GM18498 (cell line): ENCODE data around the gene DHX29.

Source experiments
- ATAC-seq: cut with Tn5 transposase; IDR thresholded peaks from one replicate; pipeline ENCODE4 v1.9.1; 2021; ENCODE audit warnings: mild to moderate bottlenecking, moderate library complexity; ENCODE audit not compliant: unreplicated experiment

Gene DHX29

GRCh38 chr5:55218967-55219366 is 88.5 kb downstream of the DHX29 start:
- ATAC-seq = no peak

DNA sequence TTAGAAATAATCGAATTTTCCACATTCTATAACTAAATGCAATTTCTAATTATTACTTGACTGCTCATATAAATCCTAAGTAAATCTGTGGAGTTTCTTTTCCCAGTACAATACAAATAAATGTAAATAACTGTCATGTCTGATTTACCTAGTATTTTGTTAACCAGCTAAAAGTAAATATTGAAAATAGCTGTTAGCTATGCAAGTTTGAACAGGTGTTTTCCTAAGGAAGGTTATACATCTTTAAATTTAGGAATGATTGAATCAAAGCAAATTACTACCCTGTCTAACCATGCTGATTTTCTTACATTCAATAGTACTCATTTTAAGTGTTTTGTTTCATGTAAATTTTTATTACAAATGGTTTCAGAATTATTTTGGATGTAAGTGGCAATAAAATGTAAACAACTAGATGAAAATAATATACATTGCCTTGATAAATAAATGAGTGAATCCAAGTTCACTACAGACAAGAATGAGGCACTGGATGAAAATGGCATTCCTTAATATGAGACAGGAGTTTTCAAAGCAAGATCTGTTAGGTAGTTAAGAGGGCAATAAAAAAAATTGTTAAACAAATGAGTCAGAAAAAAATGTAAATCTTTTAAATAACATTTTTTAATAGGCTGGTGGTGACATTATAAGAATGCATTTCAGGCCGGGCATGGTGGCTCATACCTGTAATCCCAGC is 96.2 kb downstream of the DHX29 start:
- ATAC-seq = no peak
